Measurements from ENCODE around the gene GRID1.

Gene GRID1

DNA sequence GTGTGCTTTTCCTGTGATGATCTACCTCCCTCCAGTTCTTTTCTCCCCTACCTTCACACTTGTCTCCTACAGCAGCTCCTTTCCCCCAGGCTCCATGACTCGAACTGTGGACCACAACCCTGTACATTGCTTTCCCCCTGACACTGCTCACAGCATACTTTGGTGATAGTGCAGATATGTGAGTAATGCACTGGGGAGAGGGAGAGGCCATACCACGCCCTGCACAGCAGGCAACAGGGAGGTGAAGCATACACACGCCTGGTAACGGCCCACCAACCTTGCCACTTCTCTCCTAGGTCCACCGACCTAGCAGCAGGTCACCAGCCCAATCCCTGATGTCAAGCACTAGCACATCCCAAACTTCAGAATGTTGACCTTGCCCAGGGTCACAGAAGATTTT lies 238.2 kb downstream of the GRID1 start:
- TF ChIP-seq ZNF302 (tag by site-specific recombination; IDR thresholded peaks at IDR 0.05; ENCODE audit: low read depth), result no peak
- TF ChIP-seq, protein P1, sequence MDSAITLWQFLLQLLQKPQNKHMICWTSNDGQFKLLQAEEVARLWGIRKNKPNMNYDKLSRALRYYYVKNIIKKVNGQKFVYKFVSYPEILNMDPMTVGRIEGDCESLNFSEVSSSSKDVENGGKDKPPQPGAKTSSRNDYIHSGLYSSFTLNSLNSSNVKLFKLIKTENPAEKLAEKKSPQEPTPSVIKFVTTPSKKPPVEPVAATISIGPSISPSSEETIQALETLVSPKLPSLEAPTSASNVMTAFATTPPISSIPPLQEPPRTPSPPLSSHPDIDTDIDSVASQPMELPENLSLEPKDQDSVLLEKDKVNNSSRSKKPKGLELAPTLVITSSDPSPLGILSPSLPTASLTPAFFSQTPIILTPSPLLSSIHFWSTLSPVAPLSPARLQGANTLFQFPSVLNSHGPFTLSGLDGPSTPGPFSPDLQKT (IDR thresholded peaks at IDR 0.05; ENCODE audit: borderline replicate concordance, low read depth, low read length), result no peak
- TF ChIP-seq ZNF350 (tag by site-specific recombination; IDR thresholded peaks at IDR 0.05), result no peak
- TF ChIP-seq OSR2 (tag by site-specific recombination; IDR thresholded peaks at IDR 0.05), result no peak
- no peak for TF ChIP-seq ZBTB11 (tag by site-specific recombination; conservative IDR thresholded peaks at IDR 0.05; ENCODE audit: low read depth)
- TF ChIP-seq, protein P2, sequence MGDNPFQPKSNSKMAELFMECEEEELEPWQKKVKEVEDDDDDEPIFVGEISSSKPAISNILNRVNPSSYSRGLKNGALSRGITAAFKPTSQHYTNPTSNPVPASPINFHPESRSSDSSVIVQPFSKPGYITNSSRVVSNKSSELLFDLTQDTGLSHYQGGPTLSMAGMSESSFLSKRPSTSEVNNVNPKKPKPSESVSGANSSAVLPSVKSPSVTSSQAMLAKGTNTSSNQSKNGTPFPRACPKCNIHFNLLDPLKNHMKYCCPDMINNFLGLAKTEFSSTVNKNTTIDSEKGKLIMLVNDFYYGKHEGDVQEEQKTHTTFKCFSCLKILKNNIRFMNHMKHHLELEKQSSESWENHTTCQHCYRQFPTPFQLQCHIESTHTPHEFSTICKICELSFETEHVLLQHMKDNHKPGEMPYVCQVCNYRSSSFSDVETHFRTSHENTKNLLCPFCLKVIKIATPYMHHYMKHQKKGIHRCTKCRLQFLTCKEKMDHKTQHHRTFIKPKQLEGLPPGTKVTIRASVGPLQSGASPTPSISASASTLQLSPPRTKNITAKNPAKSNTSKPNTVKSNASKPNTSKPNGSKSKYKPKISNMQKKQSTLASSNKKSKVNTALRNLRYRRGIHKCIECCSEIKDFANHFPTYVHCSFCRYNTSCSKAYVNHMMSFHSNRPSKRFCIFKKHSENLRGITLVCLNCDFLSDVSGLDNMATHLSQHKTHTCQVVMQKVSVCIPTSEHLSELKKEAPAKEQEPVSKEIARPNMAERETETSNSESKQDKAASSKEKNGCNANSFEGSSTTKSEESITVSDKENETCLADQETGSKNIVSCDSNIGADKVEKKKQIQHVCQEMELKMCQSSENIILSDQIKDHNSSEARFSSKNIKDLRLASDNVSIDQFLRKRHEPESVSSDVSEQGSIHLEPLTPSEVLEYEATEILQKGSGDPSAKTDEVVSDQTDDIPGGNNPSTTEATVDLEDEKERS (tag by site-specific recombination; IDR thresholded peaks at IDR 0.05), result no peak
- TF ChIP-seq, protein P3, sequence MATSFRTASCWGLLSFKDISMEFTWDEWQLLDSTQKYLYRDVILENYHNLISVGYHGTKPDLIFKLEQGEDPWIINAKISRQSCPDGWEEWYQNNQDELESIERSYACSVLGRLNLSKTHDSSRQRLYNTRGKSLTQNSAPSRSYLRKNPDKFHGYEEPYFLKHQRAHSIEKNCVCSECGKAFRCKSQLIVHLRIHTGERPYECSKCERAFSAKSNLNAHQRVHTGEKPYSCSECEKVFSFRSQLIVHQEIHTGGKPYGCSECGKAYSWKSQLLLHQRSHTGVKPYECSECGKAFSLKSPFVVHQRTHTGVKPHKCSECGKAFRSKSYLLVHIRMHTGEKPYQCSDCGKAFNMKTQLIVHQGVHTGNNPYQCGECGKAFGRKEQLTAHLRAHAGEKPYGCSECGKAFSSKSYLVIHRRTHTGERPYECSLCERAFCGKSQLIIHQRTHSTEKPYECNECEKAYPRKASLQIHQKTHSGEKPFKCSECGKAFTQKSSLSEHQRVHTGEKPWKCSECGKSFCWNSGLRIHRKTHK (tag by site-specific recombination; IDR thresholded peaks at IDR 0.05), result no peak
- no peak for TF ChIP-seq SCRT2 (tag by site-specific recombination; IDR thresholded peaks at IDR 0.05)
- peak; percentile 74 for TF ChIP-seq ZIC2 (tag by site-specific recombination; IDR thresholded peaks at IDR 0.05)
- TF ChIP-seq REPIN1 (tag by site-specific recombination; IDR thresholded peaks at IDR 0.05; ENCODE audit: low read depth), result no peak
- TF ChIP-seq, protein P4, sequence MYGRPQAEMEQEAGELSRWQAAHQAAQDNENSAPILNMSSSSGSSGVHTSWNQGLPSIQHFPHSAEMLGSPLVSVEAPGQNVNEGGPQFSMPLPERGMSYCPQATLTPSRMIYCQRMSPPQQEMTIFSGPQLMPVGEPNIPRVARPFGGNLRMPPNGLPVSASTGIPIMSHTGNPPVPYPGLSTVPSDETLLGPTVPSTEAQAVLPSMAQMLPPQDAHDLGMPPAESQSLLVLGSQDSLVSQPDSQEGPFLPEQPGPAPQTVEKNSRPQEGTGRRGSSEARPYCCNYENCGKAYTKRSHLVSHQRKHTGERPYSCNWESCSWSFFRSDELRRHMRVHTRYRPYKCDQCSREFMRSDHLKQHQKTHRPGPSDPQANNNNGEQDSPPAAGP (tag by site-specific recombination; IDR thresholded peaks at IDR 0.05), result peak; percentile 68; the same call in 1 of the 2 replicates
- TF ChIP-seq KLF1 (tag by site-specific recombination; IDR thresholded peaks at IDR 0.05), result peak; percentile 83
- no peak overlapping the region for H3K4me3 ChIP-seq (ENCODE audit: low read depth, low read length)
- POLR2A ChIA-PET, result no interaction called here

DNA sequence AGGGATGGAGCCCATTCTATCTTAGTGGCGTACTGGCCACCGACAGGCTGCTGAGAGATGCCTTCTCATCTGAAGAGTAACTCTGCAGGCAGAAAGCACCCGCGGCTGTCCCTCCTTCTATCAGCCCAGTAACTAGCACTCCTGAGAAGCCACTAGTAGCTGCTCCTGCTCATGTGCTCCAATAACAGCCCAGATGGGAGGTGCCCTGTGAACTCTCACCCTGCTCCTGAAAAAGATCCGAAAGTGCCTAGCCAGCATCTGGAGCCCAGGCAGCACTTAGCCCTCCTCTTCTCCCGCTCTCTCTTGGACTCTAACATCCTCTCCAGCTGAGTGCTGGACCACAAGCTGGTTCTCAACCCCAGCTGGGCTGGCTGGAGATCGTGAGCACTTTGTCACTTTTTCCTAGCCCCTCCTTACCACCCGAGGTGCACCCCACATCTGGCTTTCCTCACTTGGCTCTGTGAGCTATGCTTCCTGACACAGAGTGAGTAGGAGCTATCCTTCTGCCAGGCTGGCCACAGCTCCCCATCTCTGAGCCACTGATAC lies 239.2 kb downstream of the GRID1 start:
- ChIA-PET POLR2A (no interaction called here), CTCF (interaction anchor here (1.0 to 2.2 kb wide), 2 partner anchors 11 to 222 kb away, joined by 3 to 11 read pairs; no protein-coding TSS in a partner anchor)
- H3K4me3 ChIP-seq (ENCODE audit: low read depth, low read length), result no peak overlapping the region
- H3K9me3 ChIP-seq (ENCODE audit: control insufficient read depth, insufficient read depth, low read depth, low read length), result no peaks in the 10 kb centered on the region
- 0 out of 2 replicates have a peak, but pooled peaks cover 6% of the 10 kb centered on the region for H3K4me1 ChIP-seq (ENCODE audit: control insufficient read depth, insufficient read depth, low read length)
- no peak overlapping the region for H3K27ac ChIP-seq (ENCODE audit: extremely low read depth, low read depth, low read length)
- H3K36me3 ChIP-seq (ENCODE audit: control insufficient read depth in 2 of 2, insufficient read depth in 1 of 2, low read length in 2 of 2), result no peaks in the 10 kb centered on the region
- no peak for TF ChIP-seq ZNF621 (tag by site-specific recombination; IDR thresholded peaks at IDR 0.05)
- TF ChIP-seq, protein P5, sequence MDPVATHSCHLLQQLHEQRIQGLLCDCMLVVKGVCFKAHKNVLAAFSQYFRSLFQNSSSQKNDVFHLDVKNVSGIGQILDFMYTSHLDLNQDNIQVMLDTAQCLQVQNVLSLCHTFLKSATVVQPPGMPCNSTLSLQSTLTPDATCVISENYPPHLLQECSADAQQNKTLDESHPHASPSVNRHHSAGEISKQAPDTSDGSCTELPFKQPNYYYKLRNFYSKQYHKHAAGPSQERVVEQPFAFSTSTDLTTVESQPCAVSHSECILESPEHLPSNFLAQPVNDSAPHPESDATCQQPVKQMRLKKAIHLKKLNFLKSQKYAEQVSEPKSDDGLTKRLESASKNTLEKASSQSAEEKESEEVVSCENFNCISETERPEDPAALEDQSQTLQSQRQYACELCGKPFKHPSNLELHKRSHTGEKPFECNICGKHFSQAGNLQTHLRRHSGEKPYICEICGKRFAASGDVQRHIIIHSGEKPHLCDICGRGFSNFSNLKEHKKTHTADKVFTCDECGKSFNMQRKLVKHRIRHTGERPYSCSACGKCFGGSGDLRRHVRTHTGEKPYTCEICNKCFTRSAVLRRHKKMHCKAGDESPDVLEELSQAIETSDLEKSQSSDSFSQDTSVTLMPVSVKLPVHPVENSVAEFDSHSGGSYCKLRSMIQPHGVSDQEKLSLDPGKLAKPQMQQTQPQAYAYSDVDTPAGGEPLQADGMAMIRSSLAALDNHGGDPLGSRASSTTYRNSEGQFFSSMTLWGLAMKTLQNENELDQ (tag by site-specific recombination; IDR thresholded peaks at IDR 0.05; ENCODE audit: low read depth), result no peak
- no peak for TF ChIP-seq ZNF24 (tag by site-specific recombination; IDR thresholded peaks at IDR 0.05)
- TF ChIP-seq ZIC2 (tag by site-specific recombination; IDR thresholded peaks at IDR 0.05), result peak; percentile 96
- TF ChIP-seq ZNF221 (tag by site-specific recombination; IDR thresholded peaks at IDR 0.05; ENCODE audit: borderline replicate concordance), result no peak
- no peak for TF ChIP-seq ZBTB48 (tag by site-specific recombination; IDR thresholded peaks at IDR 0.05)
- TF ChIP-seq, protein P6, sequence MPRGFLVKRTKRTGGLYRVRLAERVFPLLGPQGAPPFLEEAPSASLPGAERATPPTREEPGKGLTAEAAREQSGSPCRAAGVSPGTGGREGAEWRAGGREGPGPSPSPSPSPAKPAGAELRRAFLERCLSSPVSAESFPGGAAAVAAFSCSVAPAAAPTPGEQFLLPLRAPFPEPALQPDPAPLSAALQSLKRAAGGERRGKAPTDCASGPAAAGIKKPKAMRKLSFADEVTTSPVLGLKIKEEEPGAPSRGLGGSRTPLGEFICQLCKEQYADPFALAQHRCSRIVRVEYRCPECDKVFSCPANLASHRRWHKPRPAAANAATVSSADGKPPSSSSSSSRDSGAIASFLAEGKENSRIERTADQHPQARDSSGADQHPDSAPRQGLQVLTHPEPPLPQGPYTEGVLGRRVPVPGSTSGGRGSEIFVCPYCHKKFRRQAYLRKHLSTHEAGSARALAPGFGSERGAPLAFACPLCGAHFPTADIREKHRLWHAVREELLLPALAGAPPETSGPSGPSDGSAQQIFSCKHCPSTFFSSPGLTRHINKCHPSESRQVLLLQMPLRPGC (tag by site-specific recombination; IDR thresholded peaks at IDR 0.05), result no peak
- TF ChIP-seq ZNF10 (tag by site-specific recombination; IDR thresholded peaks at IDR 0.05), result no peak

More for the DNA sequence above, 238.2 kb downstream of the GRID1 start:
- Histone ChIP-seq H3K36me3 (ENCODE audit: control insufficient read depth in 2 of 2, insufficient read depth in 1 of 2, low read length in 2 of 2) (peaks cover 0 to 3% of the 10 kb centered on the region in 2 experiments; a peak in 1 of 3 replicates), H3K9me3 (ENCODE audit: control insufficient read depth, insufficient read depth, low read depth, low read length) (no peaks in the 10 kb centered on the region), H3K27ac (ENCODE audit: extremely low read depth, low read depth, low read length) (no peak overlapping the region), H3K4me1 (ENCODE audit: control insufficient read depth, insufficient read depth, low read length) (0 out of 2 replicates have a peak, but pooled peaks cover 6% of the 10 kb centered on the region)
- CTCF ChIA-PET, result interaction anchor here (1.0 to 2.2 kb wide), 2 partner anchors 10 to 221 kb away, joined by 3 to 11 read pairs; no protein-coding TSS in a partner anchor
